Psoas muscle (tissue), 8 donors: ENCODE measurements around the gene TFF1. TPM values are rescaled to one million over a fixed set of nuclear protein-coding genes. Genes with fewer than 3 reads are reported as not detected.
"Not testable (repeated sequence)": the region's sequence is repeated elsewhere in the genome, so short reads cannot be mapped to it uniquely, and the experiment has no call there.

Experiments
- ATAC-seq, 4 donors: fragments of 200-7000 bp; cut with Tn5 transposase; one replicate each; pipeline ENCODE4 v1.9.1; 2020; ENCODE audit warnings: moderate library complexity in 3 of 4, mild to moderate bottlenecking in 2 of 4
- DNase-seq, 2 donors: peaks; one replicate each; pipeline ENCODE4 v3.0.0-alpha.2; 2020
- H3K27ac ChIP-seq: fragments of 200-600 bp; one replicate; pipeline ENCODE4 v1.8.0; 2022
- H3K27me3 ChIP-seq, 3 donors: fragments of 200-600 bp in 1 of 3; one replicate each; pipeline versions ENCODE4 v1.6.1 to v1.8.0; 2013 to 2022; ENCODE audit warnings: low read length in 2 of 3, mild to moderate bottlenecking in 2 of 3, moderate library complexity in 1 of 3; ENCODE audit not compliant: insufficient read depth in 3 of 3
- H3K36me3 ChIP-seq, 2 donors: fragments of 200-600 bp in 1 of 2; one replicate each; pipeline versions ENCODE4 v1.6.1 to v1.8.0; 2013 to 2022; ENCODE audit warnings: low read depth in 1 of 2, mild to moderate bottlenecking in 1 of 2, moderate library complexity in 1 of 2; ENCODE audit not compliant: insufficient read depth in 1 of 2
- H3K4me1 ChIP-seq: fragments of 200-600 bp; one replicate; pipeline ENCODE4 v1.8.0; 2022
- H3K4me3 ChIP-seq: fragments of 200-600 bp; one replicate; pipeline ENCODE4 v1.8.0; 2022; ENCODE audit warnings: mild to moderate bottlenecking
- H3K9me3 ChIP-seq: fragments of 200-600 bp; one replicate; pipeline ENCODE4 v1.8.0; 2022
- WGBS, 3 donors: extraction: QIAGEN DNeasy Blood & Tissue Kit; methylation state at CpG; one replicate each; pipeline versions ENCODE4 v1.1.6 to v1.1.7; 2013; 5-methylcytosine and 5-hydroxymethylcytosine counted together
- intact Hi-C, 2 donors: fragments of 100-400 bp; cut with DNase I; formaldehyde crosslinking; loops; one replicate each; pipeline versions ENCODE4 v1.11.0 to v1.14.2; 2022
- polyA plus RNA-seq, 3 donors: library from polyadenylated mRNA; stranded (reverse); fragments of 200-250 nt; gene quantifications; one replicate each; pipeline ENCODE4 v1.2.3, GENCODE V29; 2013
- total RNA-seq, 4 donors: library from RNA; stranded (reverse); fragmentation: NEBNext Ultra II Directional in 2 of 4; extraction: Animal tissue kit (Norgen Biotek cat#: 25700) in 2 of 4; gene quantifications; one replicate each; pipeline versions ENCODE4 v1.2.1 to v1.2.4, GENCODE V29; 2021 to 2023
- TF ChIP-seq, protein P1 (sequence below): fragments of 200-600 bp; IDR thresholded peaks from one replicate; pipeline ENCODE4 v1.8.0; 2022; ENCODE audit warnings: antibody characterized with exemption
- donor health status: healthy with polysubstance abuse.
- donor health status: DM: no; HTN: no; CAD: no; lungs with moderate emphysema.
- donor health status: Bipolar disorder and iron deficiency.
- donor health status: healthy.
- donor health status: DM: yes; HTN: yes; CAD: no.
- donor health status: DM: no; HTN: no; CAD: no.
- donor health status: DM: no; HTN: no; CAD: no.
- donor health status: DM: yes; HTN: yes; CAD: no.

The TFF1 gene
- total and polyA plus RNA-seq, 7 donors, result 0.16 TPM; not detected in 6

DNA sequence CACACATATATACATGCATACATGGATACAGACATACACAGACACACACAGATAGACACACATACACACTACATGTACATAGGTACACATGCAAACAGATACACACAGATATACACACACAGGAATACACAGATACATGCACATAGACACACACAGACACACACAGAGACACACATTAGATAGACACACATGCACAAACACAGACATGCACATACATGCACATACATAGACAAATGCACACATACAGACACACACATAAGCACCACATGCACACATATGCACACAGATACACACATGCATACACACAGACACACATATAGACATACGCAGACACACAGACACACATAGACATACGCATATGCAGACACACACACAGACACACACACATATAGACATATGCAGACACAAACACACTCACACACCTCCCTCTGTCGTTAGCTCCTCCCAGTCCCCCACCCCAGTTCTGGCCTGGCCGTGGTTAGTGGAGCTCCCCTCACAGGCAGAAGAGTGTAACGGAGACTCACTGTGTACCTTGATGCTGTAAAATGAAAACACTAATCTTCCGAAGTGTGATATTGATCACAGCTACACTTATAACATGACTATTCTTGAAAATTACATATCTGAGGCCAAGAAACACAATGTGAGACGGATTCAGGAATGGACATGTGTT lies 45.0 kb upstream of the TFF1 start:
- Histone ChIP-seq H3K27me3 (peaks cover 0 to 36% (median 6%) of the 10 kb centered on the region in 3 donors), H3K27ac (no peak overlapping the region), H3K36me3 (no peaks in the 10 kb centered on the region), H3K4me1 (no peaks in the 10 kb centered on the region), H3K4me3 (no peak overlapping the region), H3K9me3 (no peaks in the 10 kb centered on the region)
- intact Hi-C loops, result no loop called here
- WGBS, 3 donors, result 57 to 63% (median 61%) methylated on average over 7 of the region's 7 CpGs
- no peak for DNase-seq
- no peak for ATAC-seq
- TF ChIP-seq, protein P1, sequence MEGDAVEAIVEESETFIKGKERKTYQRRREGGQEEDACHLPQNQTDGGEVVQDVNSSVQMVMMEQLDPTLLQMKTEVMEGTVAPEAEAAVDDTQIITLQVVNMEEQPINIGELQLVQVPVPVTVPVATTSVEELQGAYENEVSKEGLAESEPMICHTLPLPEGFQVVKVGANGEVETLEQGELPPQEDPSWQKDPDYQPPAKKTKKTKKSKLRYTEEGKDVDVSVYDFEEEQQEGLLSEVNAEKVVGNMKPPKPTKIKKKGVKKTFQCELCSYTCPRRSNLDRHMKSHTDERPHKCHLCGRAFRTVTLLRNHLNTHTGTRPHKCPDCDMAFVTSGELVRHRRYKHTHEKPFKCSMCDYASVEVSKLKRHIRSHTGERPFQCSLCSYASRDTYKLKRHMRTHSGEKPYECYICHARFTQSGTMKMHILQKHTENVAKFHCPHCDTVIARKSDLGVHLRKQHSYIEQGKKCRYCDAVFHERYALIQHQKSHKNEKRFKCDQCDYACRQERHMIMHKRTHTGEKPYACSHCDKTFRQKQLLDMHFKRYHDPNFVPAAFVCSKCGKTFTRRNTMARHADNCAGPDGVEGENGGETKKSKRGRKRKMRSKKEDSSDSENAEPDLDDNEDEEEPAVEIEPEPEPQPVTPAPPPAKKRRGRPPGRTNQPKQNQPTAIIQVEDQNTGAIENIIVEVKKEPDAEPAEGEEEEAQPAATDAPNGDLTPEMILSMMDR, result no peak

- 72% methylated on average over 7 of the region's 7 CpGs for WGBS, 3 donors
- DNase-seq, result no peak
- H3K36me3 ChIP-seq, result no peaks in the 10 kb centered on the region
These were observed 43.0 kb upstream of the TFF1 start for GRCh38 chr21:42409366-42409765.

GRCh38 chr21:42408718-42409117 lies 42.4 kb upstream of the TFF1 start:
- H3K27me3 ChIP-seq, result peaks cover 0 to 42% (median 6%) of the 10 kb centered on the region in 3 donors
- H3K36me3 ChIP-seq, intact Hi-C loops, DNase-seq, H3K4me1 ChIP-seq, H3K27ac ChIP-seq, H3K4me3 ChIP-seq, H3K9me3 ChIP-seq, ATAC-seq: not testable (repeated sequence)
- 82 to 85% (median 84%) methylated on average over 5 of the region's 5 CpGs for WGBS, 3 donors

More at GRCh38 chr21:42409366-42409765, 43.0 kb upstream of the TFF1 start:
- H3K4me1 ChIP-seq, result no peaks in the 10 kb centered on the region
- no peak overlapping the region for H3K27ac ChIP-seq
- H3K9me3 ChIP-seq, result no peaks in the 10 kb centered on the region
- intact Hi-C loops, result no loop called here
- peaks cover 0 to 42% (median 6%) of the 10 kb centered on the region in 3 donors for H3K27me3 ChIP-seq
- ATAC-seq, result no peak
- TF ChIP-seq, protein P1, result no peak
- no peak overlapping the region for H3K4me3 ChIP-seq

- Histone ChIP-seq H3K4me3 (no peak overlapping the region), H3K27me3 (peaks cover 0 to 42% (median 6%) of the 10 kb centered on the region in 3 donors), H3K36me3 (no peaks in the 10 kb centered on the region), H3K27ac (no peak overlapping the region), H3K4me1 (no peaks in the 10 kb centered on the region), H3K9me3 (no peaks in the 10 kb centered on the region)
- no peak for ATAC-seq
- intact Hi-C loops, result no loop called here
- TF ChIP-seq, protein P1, result no peak
- no peak for DNase-seq
- 40 to 50% (median 47%) methylated on average over 5 of the region's 5 CpGs for WGBS, 3 donors
These were observed 41.1 kb upstream of the TFF1 start for GRCh38 chr21:42407476-42407875.

DNA sequence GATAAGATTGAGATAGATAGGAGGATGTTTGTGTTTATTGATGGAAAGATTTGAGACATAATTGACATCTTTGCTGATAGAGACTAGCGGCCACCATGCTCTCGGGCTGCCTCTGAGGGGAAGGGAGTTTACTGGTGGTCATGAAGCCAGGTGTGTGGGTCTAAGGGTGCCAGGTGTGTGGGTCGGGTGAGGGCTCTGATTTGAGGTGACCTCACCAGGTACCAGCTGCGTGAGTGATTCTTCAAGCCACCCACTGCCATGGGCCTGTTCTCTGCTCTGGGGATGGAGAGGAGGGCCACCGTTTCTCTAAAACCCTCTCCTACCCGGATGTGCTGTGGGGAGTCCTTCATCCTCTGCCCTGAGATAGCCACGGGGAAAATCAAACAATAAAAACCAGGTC lies 40.5 kb upstream of the TFF1 start:
- Histone ChIP-seq H3K27ac (no peak overlapping the region), H3K27me3 (peaks cover 0 to 37% (median 4%) of the 10 kb centered on the region in 3 donors), H3K36me3 (no peaks in the 10 kb centered on the region), H3K9me3 (peaks cover 2% of the 10 kb centered on the region), H3K4me3 (no peak overlapping the region), H3K4me1 (no peaks in the 10 kb centered on the region)
- DNase-seq (no peak), ATAC-seq (no peak)
- 82 to 84% (median 83%) methylated on average over 7 of the region's 7 CpGs for WGBS, 3 donors
- intact Hi-C loops, result no loop called here
- TF ChIP-seq, protein P1, result no peak
